Esophagus muscularis mucosa (tissue), 4 donors: ENCODE data around the gene LRP3. TPM values are rescaled to one million over a fixed set of nuclear protein-coding genes. Genes with fewer than 3 reads are reported as not detected.
"Not testable (repeated sequence)": the region's sequence is repeated elsewhere in the genome, so short reads cannot be mapped to it uniquely, and the experiment has no call there.

Experiments used
- DNase-seq: peaks from one replicate; pipeline ENCODE4 v3.0.0-alpha.2; 2017; ENCODE audit errors: extremely low spot score
- H3K27ac ChIP-seq, 4 donors: fragments of 200-600 bp; sonication (generic); replicated peaks in 1 of 4; 1 replicate in 3 of 4; 2 replicates in 1 of 4; pipeline ENCODE4 v1.5.1; 2016 to 2019; ENCODE audit warnings: mild to moderate bottlenecking in 1 of 4
- H3K27me3 ChIP-seq, 4 donors: fragments of 200-600 bp; sonication (generic); one replicate each; pipeline versions ENCODE4 v1.5.1 to v1.6.0; 2016 to 2019
- H3K36me3 ChIP-seq, 4 donors: fragments of 200-600 bp; sonication (generic); one replicate each; pipeline ENCODE4 v1.5.1; 2016 to 2019
- H3K4me1 ChIP-seq, 4 donors: fragments of 200-600 bp; sonication (generic); one replicate each; pipeline ENCODE4 v1.5.1; 2016 to 2019
- H3K4me3 ChIP-seq, 4 donors: fragments of 200-600 bp; sonication (generic); 1 replicate in 2 of 4; 2 replicates in 2 of 4; pipeline ENCODE4 v1.5.1; 2016 to 2019; ENCODE audit warnings: mild to moderate bottlenecking in 4 of 4, moderate library complexity in 1 of 4
- H3K9me3 ChIP-seq, 4 donors: fragments of 200-600 bp; sonication (generic); 1 replicate in 3 of 4; 2 replicates in 1 of 4; pipeline ENCODE4 v1.5.1; 2016 to 2019
- EP300 ChIP-seq: sonication (generic); formaldehyde crosslinking; IDR thresholded peaks from one replicate; pipeline ENCODE4 v1.6.1; 2017; ENCODE audit warnings: antibody characterized with exemption
- POLR2A ChIP-seq: fragments of 450-650 bp; IDR thresholded peaks from one replicate; pipeline ENCODE4 v1.6.1; 2017; ENCODE audit warnings: antibody characterized with exemption, moderate library complexity, mild to moderate bottlenecking, low read depth
- POLR2AphosphoS5 ChIP-seq, 2 donors: sonication (generic); formaldehyde crosslinking; IDR thresholded peaks; one replicate each; pipeline ENCODE4 v1.6.1; 2017; ENCODE audit warnings: antibody characterized with exemption in 2 of 2
- WGBS: methylation state at CpG from one replicate; pipeline ENCODE4 v1.1.5; 2018; 5-methylcytosine and 5-hydroxymethylcytosine counted together
- intact Hi-C: fragments of 100-400 bp; cut with DNase I; formaldehyde crosslinking; loops from one replicate; pipeline ENCODE4 v1.15.1; 2023
- total RNA-seq, 4 donors: library from RNA; depleted of rRNA; stranded (reverse); fragments of >200 nt; gene quantifications; one replicate each; pipeline versions ENCODE4 v1.1.0 to v1.2.1, GENCODE V29; 2016
- TF ChIP-seq, protein P1 (sequence below), 3 experiments: fragments of 200-600 bp in 2 of 3; fragments of 450-650 bp in 1 of 3; sonication (generic) in 2 of 3; IDR thresholded peaks; one replicate each; pipeline ENCODE4 v1.5.1; 2017 to 2019; ENCODE audit warnings: antibody characterized with exemption in 3 of 3, mild to moderate bottlenecking in 2 of 3, moderate library complexity in 1 of 3

The LRP3 gene
- total RNA-seq, 4 donors from 2014 or later = 34.5 to 76.7 (median 62.6) TPM

DNA sequence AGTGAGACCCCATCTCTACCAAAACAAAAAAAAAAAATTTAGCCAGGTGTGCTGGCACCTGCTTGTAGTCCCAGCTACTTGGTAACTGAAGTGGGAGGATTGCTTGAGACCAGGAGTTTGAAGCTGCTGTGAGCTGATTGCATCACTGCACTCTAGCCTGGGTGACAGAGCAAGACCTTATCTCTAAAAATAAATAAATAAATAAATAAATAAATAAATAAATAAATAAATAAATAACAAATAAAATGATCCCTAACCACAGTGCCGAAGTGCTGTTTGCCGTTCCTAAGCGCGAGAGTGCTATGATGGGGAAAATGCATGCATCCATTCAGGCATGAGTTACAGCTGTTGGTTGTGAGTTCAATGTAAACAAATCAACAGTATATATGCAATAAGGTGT, 35.0 kb upstream of the LRP3 start:
- intact Hi-C loops = no loop called here
- H3K9me3 ChIP-seq = no peaks in the 10 kb centered on the region
- no peak overlapping the region for H3K4me3 ChIP-seq
- no peaks in the 10 kb centered on the region for H3K4me1 ChIP-seq
- H3K27ac ChIP-seq = no peak overlapping the region
- WGBS = 87% methylated on average over 4 of the region's 4 CpGs
- DNase-seq = no peak
- TF ChIP-seq POLR2A = no peak
- no peak for TF ChIP-seq POLR2AphosphoS5 (IDR thresholded peaks at IDR 0.05)
- TF ChIP-seq EP300 = no peak
- TF ChIP-seq, protein P1, sequence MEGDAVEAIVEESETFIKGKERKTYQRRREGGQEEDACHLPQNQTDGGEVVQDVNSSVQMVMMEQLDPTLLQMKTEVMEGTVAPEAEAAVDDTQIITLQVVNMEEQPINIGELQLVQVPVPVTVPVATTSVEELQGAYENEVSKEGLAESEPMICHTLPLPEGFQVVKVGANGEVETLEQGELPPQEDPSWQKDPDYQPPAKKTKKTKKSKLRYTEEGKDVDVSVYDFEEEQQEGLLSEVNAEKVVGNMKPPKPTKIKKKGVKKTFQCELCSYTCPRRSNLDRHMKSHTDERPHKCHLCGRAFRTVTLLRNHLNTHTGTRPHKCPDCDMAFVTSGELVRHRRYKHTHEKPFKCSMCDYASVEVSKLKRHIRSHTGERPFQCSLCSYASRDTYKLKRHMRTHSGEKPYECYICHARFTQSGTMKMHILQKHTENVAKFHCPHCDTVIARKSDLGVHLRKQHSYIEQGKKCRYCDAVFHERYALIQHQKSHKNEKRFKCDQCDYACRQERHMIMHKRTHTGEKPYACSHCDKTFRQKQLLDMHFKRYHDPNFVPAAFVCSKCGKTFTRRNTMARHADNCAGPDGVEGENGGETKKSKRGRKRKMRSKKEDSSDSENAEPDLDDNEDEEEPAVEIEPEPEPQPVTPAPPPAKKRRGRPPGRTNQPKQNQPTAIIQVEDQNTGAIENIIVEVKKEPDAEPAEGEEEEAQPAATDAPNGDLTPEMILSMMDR (IDR thresholded peaks at IDR 0.05) = no peak
- no peaks in the 10 kb centered on the region for H3K27me3 ChIP-seq
- no peaks in the 10 kb centered on the region for H3K36me3 ChIP-seq

DNA sequence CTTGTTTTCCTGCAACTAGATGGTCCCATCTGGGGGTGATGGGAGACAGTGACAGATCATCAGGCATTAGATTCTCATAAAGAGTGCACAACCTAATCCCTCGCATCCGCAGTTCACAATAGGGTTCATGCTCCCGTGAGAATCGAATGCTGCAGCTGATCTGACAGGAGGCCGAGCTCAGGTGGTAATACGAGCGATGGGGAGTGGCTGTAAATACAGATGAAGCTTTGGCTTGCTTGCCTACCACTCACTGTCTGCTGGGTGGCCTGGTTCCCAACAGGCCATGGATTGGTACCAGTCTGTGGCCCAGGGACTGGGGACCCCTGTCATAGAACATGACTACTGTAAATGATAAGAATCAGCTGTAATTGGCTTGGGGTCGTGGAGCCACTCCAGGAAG, 34.2 kb upstream of the LRP3 start:
- Histone ChIP-seq H3K36me3 (no peaks in the 10 kb centered on the region), H3K27ac (no peak overlapping the region), H3K4me3 (no peak overlapping the region), H3K4me1 (no peaks in the 10 kb centered on the region), H3K9me3 (no peaks in the 10 kb centered on the region), H3K27me3 (no peaks in the 10 kb centered on the region)
- intact Hi-C loops = no loop called here
- TF ChIP-seq EP300 (no peak), POLR2A (no peak), POLR2AphosphoS5 (IDR thresholded peaks at IDR 0.05) (no peak)
- TF ChIP-seq, protein P1 (IDR thresholded peaks at IDR 0.05) = no peak
- no peak for DNase-seq
- WGBS = 80% methylated on average over 8 of the region's 8 CpGs

DNA sequence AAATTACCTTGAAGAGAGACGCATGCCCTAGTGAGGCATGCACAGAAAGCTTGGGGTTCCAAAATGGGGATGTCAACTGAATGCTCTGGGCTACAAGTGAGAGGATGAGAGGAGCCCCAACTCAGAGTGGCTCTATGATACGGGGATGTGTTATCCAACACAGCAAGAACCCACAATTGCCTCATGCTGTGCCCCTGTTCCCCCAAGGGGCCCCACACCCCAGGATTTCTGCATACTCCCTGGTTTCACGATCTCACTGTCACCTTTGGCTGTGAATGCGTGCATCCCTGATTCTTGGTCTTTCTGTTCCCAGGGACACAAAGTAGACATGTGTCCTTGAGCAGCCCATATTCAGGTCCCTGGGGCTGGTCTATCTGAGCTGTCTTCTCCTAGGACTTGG, 32.9 kb upstream of the LRP3 start:
- intact Hi-C loops = no loop called here
- H3K36me3 ChIP-seq = no peaks in the 10 kb centered on the region
- DNase-seq = no peak
- TF ChIP-seq POLR2A = no peak
- no peak for TF ChIP-seq POLR2AphosphoS5 (IDR thresholded peaks at IDR 0.05)
- no peak for TF ChIP-seq EP300
- TF ChIP-seq, protein P1 (IDR thresholded peaks at IDR 0.05) = no peak
- no peaks in the 10 kb centered on the region for H3K9me3 ChIP-seq
- no peak overlapping the region for H3K27ac ChIP-seq
- H3K4me1 ChIP-seq = no peaks in the 10 kb centered on the region
- WGBS = 81% methylated on average over 3 of the region's 4 CpGs
- no peak overlapping the region for H3K4me3 ChIP-seq
- H3K27me3 ChIP-seq = no peaks in the 10 kb centered on the region

DNA sequence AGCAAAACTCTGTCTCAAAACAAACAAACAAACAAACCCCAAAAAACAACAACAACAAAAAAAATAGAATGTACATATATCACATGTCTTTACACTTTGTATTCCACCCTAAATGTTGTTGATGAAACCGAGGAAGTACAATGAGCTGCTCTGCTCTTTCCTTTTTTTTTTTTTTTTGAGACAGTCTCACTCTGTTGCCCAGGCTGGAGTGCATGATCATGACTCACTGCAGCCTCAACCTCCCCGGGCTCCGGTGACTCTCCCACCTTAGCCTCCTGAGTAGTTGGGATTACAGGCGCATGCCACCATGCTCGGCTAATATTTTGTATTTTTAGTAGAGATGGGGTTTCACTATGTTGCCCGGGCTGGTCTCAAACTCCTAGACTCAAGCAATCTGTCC, 30.6 kb upstream of the LRP3 start:
- intact Hi-C loops = no loop called here
- no peaks in the 10 kb centered on the region for H3K27me3 ChIP-seq
- DNase-seq = no peak
- no peak for TF ChIP-seq POLR2AphosphoS5 (IDR thresholded peaks at IDR 0.05)
- no peak for TF ChIP-seq EP300
- H3K9me3 ChIP-seq = no peaks in the 10 kb centered on the region
- WGBS = 78% methylated on average over 6 of the region's 6 CpGs
- no peak overlapping the region for H3K27ac ChIP-seq
- no peaks in the 10 kb centered on the region for H3K4me1 ChIP-seq
- H3K4me3 ChIP-seq = no peak overlapping the region
- no peaks in the 10 kb centered on the region for H3K36me3 ChIP-seq

DNA sequence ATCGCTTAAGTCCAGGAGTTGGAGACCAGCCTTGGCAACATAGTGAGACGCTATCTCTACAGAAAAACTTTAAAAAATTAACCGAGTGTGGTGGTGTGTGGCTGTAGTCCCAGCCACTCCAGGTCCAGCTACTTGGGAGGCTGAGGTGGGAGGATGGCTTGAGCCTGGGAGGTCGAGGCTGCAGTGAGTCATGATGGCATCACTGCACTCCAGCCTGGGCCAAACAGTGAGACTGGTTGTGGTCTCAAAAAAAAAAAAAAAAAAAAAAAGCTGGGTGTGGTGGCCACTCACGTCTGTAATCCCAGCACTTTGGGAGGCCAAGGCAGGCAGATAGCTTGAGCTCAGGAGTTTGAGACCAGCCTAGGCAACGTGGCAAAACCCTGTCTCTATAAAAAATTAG, 28.1 kb upstream of the LRP3 start:
- H3K27ac ChIP-seq, H3K9me3 ChIP-seq, intact Hi-C loops, H3K27me3 ChIP-seq, H3K4me1 ChIP-seq, H3K4me3 ChIP-seq, DNase-seq, H3K36me3 ChIP-seq: not testable (repeated sequence)
- WGBS = 67% methylated on average over 6 of the region's 6 CpGs

DNA sequence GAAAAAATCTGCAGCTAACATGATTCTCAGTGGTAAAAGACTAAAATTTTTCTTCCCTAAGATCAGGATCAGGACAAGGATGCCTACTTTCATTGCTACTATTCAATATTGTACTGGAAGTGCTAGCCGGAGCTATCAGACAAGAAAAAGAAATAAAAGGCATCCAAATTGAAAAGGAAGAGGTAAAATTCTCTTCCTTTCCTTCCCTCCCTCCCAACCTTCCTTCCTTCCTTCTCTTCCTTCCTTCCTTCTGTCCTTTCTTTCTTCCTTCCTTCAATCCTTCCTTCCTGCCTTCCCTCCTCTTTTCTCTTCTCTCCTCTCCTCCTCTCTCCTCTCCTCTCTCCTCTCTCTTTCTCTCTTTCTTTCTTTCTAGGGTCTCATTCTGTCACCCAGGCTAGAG, 26.7 kb upstream of the LRP3 start:
- intact Hi-C loops = no loop called here
- Histone ChIP-seq H3K36me3 (no peaks in the 10 kb centered on the region), H3K4me3 (no peak overlapping the region), H3K4me1 (no peaks in the 10 kb centered on the region), H3K27me3 (no peaks in the 10 kb centered on the region), H3K27ac (no peak overlapping the region), H3K9me3 (no peaks in the 10 kb centered on the region)
- 98% methylated on average over 1 of the region's 1 CpG for WGBS
- no peak for TF ChIP-seq POLR2AphosphoS5 (IDR thresholded peaks at IDR 0.05)
- no peak for TF ChIP-seq POLR2A
- no peak for TF ChIP-seq EP300
- TF ChIP-seq, protein P1 (IDR thresholded peaks at IDR 0.05) = no peak
- DNase-seq = no peak
